Gastrocnemius medialis (tissue), 4 donors: ENCODE measurements around the gene C9orf72.

ENCODE experiments used
- CTCF ChIP-seq, 5 experiments: fragments of 450-650 bp in 3 of 5; fragments of 200-600 bp in 2 of 5; sonication (generic) in 2 of 5; IDR thresholded peaks in 4 of 5; conservative IDR thresholded peaks in 1 of 5; 1 replicate in 4 of 5; 2 replicates in 1 of 5; pipeline ENCODE4 v1.5.1; 2016 to 2019; ENCODE audit warnings: antibody characterized with exemption in 5 of 5, mild to moderate bottlenecking in 3 of 5, moderate library complexity in 3 of 5
- POLR2A ChIP-seq, 2 donors: fragments of 450-650 bp; IDR thresholded peaks; one replicate each; pipeline ENCODE4 v1.6.1; 2017; ENCODE audit warnings: antibody characterized with exemption in 2 of 2, mild to moderate bottlenecking in 2 of 2, moderate library complexity in 2 of 2

- no peak for TF ChIP-seq POLR2A (IDR thresholded peaks at IDR 0.05)
- TF ChIP-seq CTCF (IDR thresholded peaks at IDR 0.05 in 4 of 5, conservative IDR thresholded peaks at IDR 0.05 in 1 of 5), result no peak
Observed at GRCh38 chr9:27599870-27600238, 26.6 kb upstream of the C9orf72 start.
